Cerebellar cortex (tissue), 1 donor: ENCODE measurements around the gene CDK5R1.

Experiments
- DNase-seq: peaks from one replicate; pipeline ENCODE4 v3.0.0-alpha.2; 2015; ENCODE audit warnings: low spot score

The CDK5R1 gene

DNA sequence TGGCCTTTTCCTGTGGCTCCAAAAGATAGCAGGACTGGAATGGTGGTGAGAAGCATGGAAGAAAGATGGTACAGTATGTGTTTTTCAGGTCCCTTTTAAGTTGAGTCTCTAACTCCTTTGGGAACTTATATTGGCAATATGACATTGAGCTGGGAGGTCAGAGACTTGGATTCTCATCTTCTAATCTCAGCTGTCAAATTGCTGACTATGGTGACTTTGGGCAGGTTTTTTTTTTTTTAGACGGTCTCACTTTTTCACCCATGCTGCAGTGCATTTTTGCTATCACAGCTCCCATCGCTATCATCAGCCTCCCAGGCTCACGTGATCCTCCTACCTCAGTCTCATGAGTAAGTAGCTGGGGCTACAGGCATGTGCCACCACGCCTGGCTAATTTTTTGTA lies 15.1 kb upstream of the CDK5R1 start:
- no peak for DNase-seq

DNA sequence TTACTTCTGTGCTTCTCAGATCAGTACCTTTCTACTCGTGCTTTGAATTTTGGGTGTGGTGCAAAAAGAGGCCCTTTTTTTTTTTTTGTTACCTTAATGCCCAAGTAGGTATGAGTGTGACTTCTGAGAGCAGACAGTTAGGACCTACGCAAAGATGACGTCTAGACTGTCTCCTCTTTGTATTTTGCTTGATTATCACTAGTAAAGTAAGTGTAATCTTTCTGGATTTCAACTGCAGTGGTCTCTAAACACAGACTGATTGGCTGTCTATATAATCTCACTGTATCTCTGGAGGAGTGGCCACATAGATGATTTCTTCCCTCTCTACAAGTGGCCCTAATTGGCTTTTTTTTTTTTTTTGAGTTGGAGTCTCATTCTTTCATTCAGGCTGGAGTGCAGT lies 11.5 kb upstream of the CDK5R1 start:
- no peak for DNase-seq

DNA sequence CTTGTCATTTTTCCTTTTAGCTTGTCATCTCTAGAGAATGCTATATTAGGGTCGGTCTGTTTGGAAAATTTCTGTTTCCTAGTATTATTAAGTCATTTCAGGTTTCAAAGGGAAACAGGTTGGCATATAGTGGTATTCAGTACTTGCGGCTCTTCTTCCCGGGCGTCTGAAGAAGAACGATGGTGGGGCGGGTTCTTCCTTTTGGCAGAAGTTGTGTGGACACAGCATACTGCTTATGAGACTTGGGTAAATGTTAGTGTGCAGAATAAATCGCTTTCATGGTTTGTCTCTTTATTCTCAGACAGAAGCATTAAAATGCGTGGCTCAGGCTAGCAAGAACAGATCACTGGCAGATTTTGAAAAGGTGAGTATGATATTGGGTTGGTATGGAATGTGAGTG lies 9.6 kb upstream of the CDK5R1 start:
- DNase-seq = no peak

DNA sequence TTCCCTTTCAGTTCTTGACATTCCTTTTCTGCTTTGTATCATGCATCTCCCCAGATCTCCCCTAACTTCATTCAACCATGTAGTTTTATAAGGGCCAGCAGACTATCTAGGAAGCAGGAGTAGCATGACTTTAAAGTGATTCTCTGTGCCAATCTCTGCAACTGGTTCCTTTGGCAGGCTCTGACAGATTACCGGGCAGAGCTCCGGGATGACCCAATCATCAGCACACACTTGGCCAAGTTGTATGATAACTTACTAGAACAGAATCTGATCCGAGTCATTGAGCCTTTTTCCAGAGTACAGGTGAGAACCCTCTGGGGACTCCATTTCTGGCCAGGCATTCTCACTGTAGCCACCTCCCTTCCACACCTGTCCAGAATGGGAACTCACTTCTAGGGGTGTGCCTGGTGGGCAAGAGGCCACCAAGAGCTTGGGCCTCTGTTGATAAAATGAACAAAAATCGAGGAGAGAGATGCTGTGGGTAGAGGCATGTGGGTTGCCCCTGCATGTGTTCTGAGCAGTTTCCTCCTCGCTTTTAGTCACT lies 7.6 kb upstream of the CDK5R1 start:
- no peak for DNase-seq

DNA sequence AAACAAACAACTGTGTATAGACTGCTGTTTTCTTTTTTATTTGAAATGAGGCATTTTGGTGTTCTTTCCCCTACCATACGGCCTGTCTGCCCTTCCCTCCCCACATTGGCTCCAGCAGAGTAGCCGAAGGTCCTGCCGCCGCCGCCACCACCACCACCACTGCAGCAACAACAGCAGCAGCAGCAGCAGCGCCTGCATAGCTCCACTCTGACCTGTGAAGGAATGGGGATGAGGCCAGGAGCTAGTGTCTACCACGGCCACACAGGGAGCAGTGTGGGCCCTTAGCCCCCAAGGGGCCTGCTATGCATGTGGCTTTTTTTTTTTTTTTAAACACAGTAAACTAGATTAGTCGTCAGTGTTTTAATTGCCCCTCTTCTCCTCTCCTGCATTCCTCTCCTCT lies 5.6 kb upstream of the CDK5R1 start:
- DNase-seq = no peak

DNA sequence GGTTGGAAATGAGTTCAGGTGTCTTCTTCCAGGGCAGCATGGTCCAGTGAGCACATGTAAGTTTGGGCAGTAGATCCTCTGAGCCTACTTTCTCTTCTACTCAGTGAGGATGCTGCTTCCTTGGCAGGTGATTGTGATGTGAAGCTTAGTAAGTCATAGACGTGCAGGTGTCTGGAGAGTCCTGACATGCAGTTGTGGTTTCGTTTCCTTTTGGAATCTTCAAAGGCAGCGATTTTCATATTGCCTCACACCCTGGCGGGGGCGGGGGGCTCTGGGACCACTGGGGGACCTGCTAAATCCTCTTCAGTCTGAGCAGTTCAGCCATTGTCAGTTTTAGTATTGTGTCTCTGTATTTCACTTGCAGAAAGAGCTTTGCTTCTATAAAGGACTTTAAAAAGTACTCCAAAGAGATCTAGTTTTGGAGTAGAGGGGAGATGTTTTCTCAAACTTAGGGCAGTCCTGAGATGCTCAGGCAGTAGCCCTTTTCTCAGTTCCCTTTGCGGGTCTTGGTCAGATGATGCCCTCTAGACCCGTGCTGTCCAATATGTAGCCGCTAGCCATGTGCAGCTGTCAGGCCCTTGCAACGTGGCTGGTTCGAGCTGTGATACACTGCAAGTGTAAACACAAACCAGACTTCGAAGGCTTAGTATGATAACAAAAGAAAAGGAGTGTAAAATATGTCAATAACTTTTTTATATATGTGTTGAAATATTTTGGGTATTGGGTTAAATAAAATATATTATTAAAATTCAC lies 4.0 kb upstream of the CDK5R1 start:
- no peak for DNase-seq

GRCh38 chr17:32483451-32484019 lies 3.3 kb upstream of the CDK5R1 start:
- DNase-seq = peak; percentile 97

DNA sequence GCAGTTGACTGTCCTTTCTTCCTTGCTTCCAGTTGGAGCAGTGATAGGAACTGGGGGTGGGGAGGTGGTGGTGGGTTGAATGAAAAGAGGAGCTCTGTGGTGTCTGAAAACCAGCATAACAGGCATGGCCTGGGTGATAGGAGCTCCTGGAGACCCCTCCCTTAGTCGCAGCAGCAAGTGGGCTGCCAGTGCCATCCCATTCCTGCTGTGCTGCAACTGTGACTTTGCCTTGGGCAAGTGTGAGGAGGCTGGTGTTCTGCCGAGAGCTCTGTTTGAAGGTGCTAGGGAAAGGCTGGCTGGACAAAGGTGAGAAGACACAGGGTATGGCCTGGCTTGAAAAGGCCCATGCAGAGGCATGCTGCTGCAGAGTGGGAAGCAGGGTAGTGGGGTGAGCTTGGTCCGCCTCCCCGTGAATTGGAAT lies 2.7 kb upstream of the CDK5R1 start:
- DNase-seq = peak; percentile 49

DNA sequence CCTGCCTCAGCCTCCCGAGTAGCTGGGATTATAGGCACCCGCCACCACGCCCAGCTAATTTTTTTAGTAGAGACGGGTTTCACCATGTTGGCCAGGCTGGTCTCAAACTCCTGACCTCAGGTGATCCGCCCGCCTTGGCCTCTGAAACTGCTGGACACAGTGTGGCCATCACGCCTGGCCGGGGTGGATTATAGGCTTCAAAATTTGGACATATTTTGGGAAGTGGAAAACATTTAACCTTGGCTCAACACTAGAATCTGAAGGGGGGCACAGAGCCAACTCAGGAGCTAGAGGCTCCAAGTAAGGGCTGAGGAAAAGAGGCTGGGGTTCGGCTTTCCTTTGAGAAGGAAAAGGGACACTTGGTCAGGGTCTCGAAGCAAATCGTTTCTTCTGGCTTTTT lies 2.2 kb upstream of the CDK5R1 start:
- no peak for DNase-seq

DNA sequence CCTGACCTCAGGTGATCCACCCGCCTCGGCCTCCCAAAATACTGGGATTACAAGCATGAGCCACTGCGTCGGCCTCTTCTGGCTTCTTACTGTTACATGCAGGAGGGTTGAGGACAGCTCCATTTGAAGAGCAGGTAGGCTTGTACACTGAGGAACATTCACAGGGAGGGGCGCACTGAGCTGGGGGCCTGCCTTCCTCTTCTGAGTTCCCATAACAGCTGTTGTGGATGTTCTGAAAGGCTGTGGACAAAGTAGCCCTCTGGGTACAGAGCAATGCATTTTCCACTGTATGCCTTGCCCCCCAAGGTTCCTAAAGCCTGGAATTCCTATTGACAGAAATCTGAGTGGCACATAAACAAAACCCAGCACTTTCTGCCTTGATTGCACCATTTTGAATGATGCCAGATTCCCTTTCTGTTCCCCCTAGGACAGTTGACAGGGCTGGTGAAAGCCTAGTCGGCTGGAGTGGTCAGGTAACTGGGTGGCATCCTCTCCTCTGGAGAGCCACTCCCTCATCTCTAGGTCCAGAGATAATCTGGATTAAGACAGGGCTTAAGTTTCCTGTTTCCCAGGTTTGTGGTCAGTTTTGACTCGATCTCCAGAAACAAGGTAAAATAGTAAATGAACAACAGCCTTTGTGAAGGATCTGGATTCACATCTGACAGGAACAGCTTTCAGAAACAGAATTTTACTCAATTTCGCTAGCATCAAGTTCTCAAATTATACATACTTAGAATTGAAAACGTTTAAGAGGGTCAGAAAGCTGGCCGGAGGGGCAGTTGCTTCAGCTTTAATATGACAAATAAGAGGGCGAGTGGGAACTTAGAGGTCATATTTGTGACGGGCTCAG lies 1.3 kb upstream of the CDK5R1 start:
- peak; percentile 31 for DNase-seq

- DNase-seq = peak; percentile 76
Measured at GRCh38 chr17:32486111-32486700, 587 bp upstream of the CDK5R1 start.

- peak; percentile 49 for DNase-seq
Measured at GRCh38 chr17:32487473-32488176, 832 bp downstream of the CDK5R1 start.

- DNase-seq = peak; percentile 29
Measured at GRCh38 chr17:32488177-32488542, 1.4 kb downstream of the CDK5R1 start.

GRCh38 chr17:32488604-32489180 lies 1.9 kb downstream of the CDK5R1 start:
- no peak for DNase-seq

DNA sequence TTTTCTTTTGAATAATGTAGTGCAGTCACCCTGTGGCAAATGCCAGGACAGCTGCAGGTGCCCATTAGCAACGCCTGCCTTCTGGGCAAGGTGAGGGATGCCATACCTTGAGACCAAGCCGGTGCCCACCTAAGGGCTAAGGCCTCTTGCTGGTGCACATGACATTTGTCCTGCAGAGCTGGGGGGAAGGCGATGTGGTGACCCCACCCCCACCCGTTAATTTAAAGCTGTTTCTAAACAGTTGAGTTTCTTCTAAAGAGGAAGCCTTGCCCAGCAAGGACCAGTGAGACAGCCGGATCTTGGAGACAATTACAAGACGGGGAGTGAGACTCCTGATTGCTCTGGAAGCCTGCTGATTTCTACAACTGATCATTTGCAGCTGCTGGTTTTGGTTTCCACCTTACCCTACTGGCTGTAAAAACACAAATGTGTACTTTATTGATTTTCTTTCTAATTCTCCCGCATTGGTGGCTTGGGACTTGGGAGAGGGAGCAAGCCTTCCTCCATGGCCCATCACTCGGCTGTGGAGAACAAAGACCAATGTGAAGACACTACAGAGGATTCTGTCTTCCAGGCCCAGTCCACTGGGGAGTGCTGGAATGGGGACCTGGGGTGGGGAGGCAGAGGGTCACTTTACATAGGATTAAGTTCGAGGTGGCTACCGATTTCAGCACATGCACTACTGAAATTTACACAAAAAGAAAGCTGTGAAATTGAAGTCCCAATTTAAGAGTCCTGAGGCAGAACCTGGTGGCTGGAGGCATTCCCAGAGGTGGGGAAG lies 2.7 kb downstream of the CDK5R1 start:
- DNase-seq = no peak

- DNase-seq = no peak
Measured at GRCh38 chr17:32490101-32490482, 3.3 kb downstream of the CDK5R1 start.

GRCh38 chr17:32491371-32492263 lies 4.8 kb downstream of the CDK5R1 start:
- DNase-seq = no peak

DNA sequence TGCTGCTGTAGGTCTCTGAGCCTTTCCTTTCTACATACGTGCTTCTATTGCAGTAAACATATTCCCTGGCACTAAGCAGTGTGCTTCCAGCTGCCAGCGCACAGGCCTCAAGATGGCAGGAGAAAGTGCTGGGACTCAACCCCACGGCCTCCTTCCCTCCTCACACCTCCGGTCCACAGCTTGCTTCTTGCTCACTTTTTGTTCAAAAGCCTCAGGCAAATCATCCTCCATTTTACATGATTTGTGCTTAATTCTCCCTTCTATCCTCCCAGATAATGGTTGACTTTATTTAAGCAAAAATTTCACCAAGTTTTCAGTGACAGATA lies 5.4 kb downstream of the CDK5R1 start:
- DNase-seq = no peak

DNA sequence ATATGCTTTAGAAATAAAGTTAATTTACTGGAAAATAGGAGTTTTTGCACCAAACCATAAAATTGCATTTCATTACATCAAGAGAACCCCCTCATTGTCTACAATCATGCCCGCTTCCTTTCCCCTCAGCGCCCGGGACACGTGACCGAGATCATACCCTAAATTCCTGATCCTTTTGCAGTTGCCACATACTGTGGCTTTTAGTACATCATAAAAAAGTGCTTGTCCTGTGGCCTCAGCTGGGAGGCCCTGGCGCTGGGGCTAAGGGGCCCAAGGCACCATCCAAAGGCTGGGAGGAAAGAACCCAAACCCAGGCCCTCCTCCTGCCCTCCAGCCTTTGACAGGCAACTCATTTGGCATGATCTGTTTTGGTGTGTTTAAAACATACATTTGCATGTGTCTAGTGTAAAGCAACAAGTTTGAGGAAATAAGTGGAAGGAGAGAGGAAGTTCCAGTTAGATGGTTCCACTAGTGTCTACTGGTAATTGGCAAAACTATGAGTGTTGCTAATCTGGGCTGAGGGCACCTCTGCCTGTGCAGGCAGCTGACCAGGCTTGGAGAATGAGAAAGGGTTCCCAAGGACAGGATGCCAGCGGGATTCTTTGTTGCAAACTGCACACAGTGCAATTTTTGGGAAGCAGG lies 6.0 kb downstream of the CDK5R1 start:
- DNase-seq = no peak
